CD4-positive, CD25-positive, alpha-beta regulatory T cell (primary cell): Measurements from ENCODE around the gene MAN2C1. TPM values are rescaled to one million over a fixed set of nuclear protein-coding genes. Genes with fewer than 3 reads are reported as not detected.
"Not testable (repeated sequence)": the region's sequence is repeated elsewhere in the genome, so short reads cannot be mapped to it uniquely, and the experiment has no call there.

Experiments
- ATAC-seq, 2 donors: fragments of 150-1000 bp; cut with Tn5 transposase; one replicate each; pipeline ENCODE4 v1.10.0; 2021; ENCODE audit warnings: low read depth in 2 of 2, moderate number of reproducible peaks in 2 of 2, moderate library complexity in 1 of 2
- DNase-seq, 3 donors: peaks; one replicate each; pipeline versions ENCODE4 v3.0.0 to v3.0.0-alpha.2; 2012 to 2022; ENCODE audit warnings: mixed read lengths in 1 of 3
- H3K27ac ChIP-seq: one replicate; pipeline ENCODE4 v1.7.0; 2013; ENCODE audit warnings: mild to moderate bottlenecking, low read length; ENCODE audit not compliant: insufficient read depth, poor library complexity, severe bottlenecking
- H3K27me3 ChIP-seq: one replicate; pipeline ENCODE4 v1.7.0; 2013; ENCODE audit warnings: low read length; ENCODE audit not compliant: control insufficient read depth, insufficient read depth
- H3K36me3 ChIP-seq: one replicate; pipeline ENCODE4 v1.7.0; 2013; ENCODE audit warnings: mild to moderate bottlenecking, low read length, moderate library complexity; ENCODE audit not compliant: control insufficient read depth, insufficient read depth
- H3K4me1 ChIP-seq: 2 replicates; pipeline ENCODE4 v1.7.0; 2013; ENCODE audit warnings: mild to moderate bottlenecking, low read length; ENCODE audit not compliant: insufficient read depth, control insufficient read depth, poor library complexity, severe bottlenecking
- H3K4me3 ChIP-seq: one replicate; pipeline ENCODE4 v1.7.0; 2013; ENCODE audit warnings: low read depth, mild to moderate bottlenecking, low read length, moderate library complexity
- H3K9me3 ChIP-seq, 2 experiments: 1 replicate in 1 of 2; 2 replicates in 1 of 2; pipeline ENCODE4 v1.7.0; 2013; ENCODE audit warnings: low read length in 2 of 2, mild to moderate bottlenecking in 1 of 2, moderate library complexity in 1 of 2; ENCODE audit not compliant: control insufficient read depth in 2 of 2
- H3K27ac Mint-ChIP-seq, 3 donors: one replicate each; pipeline ENCODE4 v1.8.0; 2020 to 2022; ENCODE audit warnings: mild to moderate bottlenecking in 3 of 3, mixed read lengths in 3 of 3, moderate library complexity in 2 of 3
- H3K27me3 Mint-ChIP-seq: one replicate; pipeline ENCODE4 v1.8.0; 2022; ENCODE audit warnings: mild to moderate bottlenecking, mixed read lengths
- H3K36me3 Mint-ChIP-seq: one replicate; pipeline ENCODE4 v1.8.0; 2020; ENCODE audit warnings: mixed read lengths
- H3K4me1 Mint-ChIP-seq, 4 donors: one replicate each; pipeline ENCODE4 v1.8.0; 2020 to 2022; ENCODE audit warnings: mixed read lengths in 4 of 4, mild to moderate bottlenecking in 1 of 4
- H3K4me3 Mint-ChIP-seq, 4 donors: one replicate each; pipeline ENCODE4 v1.8.0; 2020 to 2022; ENCODE audit warnings: mild to moderate bottlenecking in 4 of 4, mixed read lengths in 4 of 4, moderate library complexity in 3 of 4
- H3K9me3 Mint-ChIP-seq, 7 donors: one replicate each; pipeline ENCODE4 v1.8.0; 2020 to 2022; ENCODE audit warnings: mixed read lengths in 7 of 7, mild to moderate bottlenecking in 3 of 7, moderate library complexity in 2 of 7
- polyA plus RNA-seq, 4 donors: library from polyadenylated mRNA; unstranded; fragments of 300-500 nt; fragmentation: Illumina TruSeq; gene quantifications; one replicate each; pipeline ENCODE4 v1.2.3, GENCODE V29; 2021
- total RNA-seq: library from RNA; stranded (reverse); gene quantifications from one replicate; pipeline ENCODE4 v1.2.3, GENCODE V29; 2022

MAN2C1 gene
- total and polyA plus RNA-seq, 5 donors from 2014 or later = 21.4 to 353 (median 30.7) TPM

DNA sequence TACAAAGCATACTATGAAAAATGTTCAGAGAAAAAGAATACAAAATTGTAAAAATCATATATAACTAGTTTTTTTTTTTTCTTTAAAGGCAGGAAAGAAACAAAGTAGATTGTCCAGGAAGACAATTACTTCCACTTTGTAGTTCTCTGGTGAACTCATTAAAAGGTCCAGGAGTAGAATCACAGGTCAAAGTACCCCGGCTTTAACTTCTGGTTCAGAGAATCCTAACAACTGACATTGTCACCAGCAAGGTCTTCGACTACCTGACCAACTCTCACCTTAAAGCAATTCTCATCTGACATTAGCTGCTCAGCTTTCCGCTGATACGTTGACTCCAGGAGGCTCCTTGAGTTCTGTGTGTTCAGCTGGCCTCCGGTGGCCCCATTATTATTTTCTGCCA lies 15.6 kb upstream of the MAN2C1 start:
- peaks cover 87% of the 10 kb centered on the region for H3K36me3 ChIP-seq

DNA sequence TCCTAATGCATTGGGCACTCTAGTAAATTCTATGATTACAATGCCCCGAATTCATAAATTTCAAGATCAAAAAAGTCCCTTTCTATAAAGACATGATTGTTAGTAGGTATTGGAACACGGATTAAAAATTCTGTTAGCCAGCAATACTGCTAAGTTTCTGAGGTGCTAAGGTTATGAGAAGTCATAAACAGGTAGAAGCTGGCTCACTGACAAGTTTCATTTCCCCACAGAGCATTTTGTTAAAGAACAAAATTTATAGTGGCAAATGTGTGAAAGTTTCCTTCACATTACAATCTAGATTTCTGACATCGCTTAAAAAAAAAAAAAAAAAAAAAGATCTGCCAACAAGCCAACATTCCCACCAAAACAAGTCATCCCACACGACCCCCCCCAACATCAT lies 12.4 kb upstream of the MAN2C1 start:
- DNase-seq (no peak), ATAC-seq (no peak)
- Histone ChIP-seq H3K27me3 (no peaks in the 10 kb centered on the region), H3K27ac (no peak overlapping the region), H3K4me1 (no peaks in the 10 kb centered on the region), H3K36me3 (peaks cover 82% of the 10 kb centered on the region), H3K4me3 (no peak overlapping the region), H3K9me3 (no peaks in the 10 kb centered on the region)
- peaks cover 0 to 5% (median 0%) of the 10 kb centered on the region in 4 donors for H3K4me1 Mint-ChIP-seq
- peak overlapping the region in 1 of 3 donors; percentile 29 for H3K27ac Mint-ChIP-seq
- H3K27me3 Mint-ChIP-seq = no peaks in the 10 kb centered on the region
- H3K9me3 Mint-ChIP-seq = no peaks in the 10 kb centered on the region
- no peak overlapping the region for H3K4me3 Mint-ChIP-seq
- H3K36me3 Mint-ChIP-seq = peaks cover 41% of the 10 kb centered on the region

More for the DNA sequence above, 15.6 kb upstream of the MAN2C1 start:
- H3K4me1 Mint-ChIP-seq, H3K4me1 ChIP-seq, H3K9me3 Mint-ChIP-seq, H3K9me3 ChIP-seq, H3K4me3 ChIP-seq, H3K4me3 Mint-ChIP-seq, H3K27me3 ChIP-seq, H3K27ac ChIP-seq, DNase-seq, ATAC-seq, H3K27me3 Mint-ChIP-seq: not testable (repeated sequence)
- H3K36me3 Mint-ChIP-seq = peaks cover 30% of the 10 kb centered on the region
- H3K27ac Mint-ChIP-seq = peak overlapping the region in 1 of 3 donors; percentile 9

DNA sequence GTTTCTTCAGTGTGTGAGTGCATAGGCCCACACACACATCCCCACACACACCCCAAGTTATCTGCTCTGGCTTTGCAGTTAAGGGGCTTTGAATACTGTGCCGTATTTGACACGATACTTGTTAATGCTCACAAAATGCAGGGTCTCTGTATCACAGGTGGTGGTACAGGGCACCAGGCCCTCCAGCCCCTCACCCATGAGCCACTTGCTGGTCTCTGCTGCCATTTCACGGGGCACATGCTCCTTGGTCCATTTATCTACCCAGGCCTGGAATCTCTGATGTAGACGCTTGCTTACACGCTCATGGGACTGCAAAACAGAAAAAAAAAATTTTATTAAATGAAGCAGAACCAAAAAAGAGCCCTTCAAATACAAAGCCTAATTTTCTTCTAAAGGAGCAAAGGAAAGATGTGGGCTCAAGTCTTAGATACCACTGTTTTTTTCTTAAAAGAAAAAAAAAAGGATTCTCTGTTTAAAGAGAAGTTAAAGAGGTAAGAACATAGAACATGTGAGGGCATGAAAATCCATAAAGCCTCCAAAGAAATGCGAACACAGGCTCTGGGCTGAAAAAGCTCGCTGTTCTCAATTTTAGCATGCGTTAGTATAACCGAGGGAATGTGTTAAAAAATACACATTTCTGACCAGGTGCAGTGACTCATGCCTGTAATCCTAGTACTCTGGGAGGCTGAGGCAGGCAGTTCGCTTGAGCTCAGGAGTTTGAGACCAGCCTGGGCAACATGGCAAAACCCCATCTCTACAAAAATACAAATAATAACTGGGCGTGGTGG lies 3.7 kb upstream of the MAN2C1 start:
- ATAC-seq (no peak), DNase-seq (no peak)
- Histone ChIP-seq H3K27me3 (no peaks in the 10 kb centered on the region), H3K4me3 (no peak overlapping the region), H3K27ac (no peak overlapping the region), H3K9me3 (no peaks in the 10 kb centered on the region), H3K4me1 (peaks cover 17% of the 10 kb centered on the region), H3K36me3 (peaks cover 58% of the 10 kb centered on the region)
- peaks cover 9 to 31% (median 22%) of the 10 kb centered on the region in 4 donors for H3K4me1 Mint-ChIP-seq
- no peaks in the 10 kb centered on the region for H3K27me3 Mint-ChIP-seq
- no peaks in the 10 kb centered on the region for H3K9me3 Mint-ChIP-seq
- peaks cover 22% of the 10 kb centered on the region for H3K36me3 Mint-ChIP-seq
- no peak overlapping the region for H3K27ac Mint-ChIP-seq
- H3K4me3 Mint-ChIP-seq = no peak overlapping the region

DNA sequence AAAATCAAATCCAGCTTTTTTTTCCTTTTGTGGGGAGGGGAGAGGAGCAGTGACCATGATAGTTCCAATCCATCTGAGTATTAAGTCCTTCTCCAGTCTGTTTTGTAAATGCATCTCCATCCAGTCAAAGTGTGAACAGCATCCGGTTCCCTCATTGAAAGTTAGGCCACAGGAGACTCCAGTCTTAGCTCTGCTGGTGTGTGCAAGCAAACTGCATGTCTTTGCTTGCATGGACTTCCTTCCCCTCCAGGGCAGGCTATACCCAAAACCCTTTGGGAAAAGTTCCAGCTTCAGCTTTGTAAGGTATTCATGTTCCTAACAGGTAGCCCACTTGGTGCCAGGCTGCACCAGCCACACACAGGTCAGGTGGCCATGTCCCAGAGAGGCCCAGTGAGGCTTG lies 3.1 kb upstream of the MAN2C1 start:
- Histone ChIP-seq H3K27me3 (no peaks in the 10 kb centered on the region), H3K36me3 (peaks cover 59% of the 10 kb centered on the region), H3K9me3 (no peaks in the 10 kb centered on the region), H3K4me3 (no peak overlapping the region), H3K4me1 (peaks cover 22% of the 10 kb centered on the region), H3K27ac (no peak overlapping the region)
- Mint-ChIP-seq H3K4me1 (peaks cover 9 to 31% (median 26%) of the 10 kb centered on the region in 4 donors), H3K27me3 (no peaks in the 10 kb centered on the region), H3K4me3 (no peak overlapping the region), H3K9me3 (no peaks in the 10 kb centered on the region), H3K36me3 (peaks cover 19% of the 10 kb centered on the region), H3K27ac (no peak overlapping the region)
- DNase-seq = no peak
- ATAC-seq = no peak

DNA sequence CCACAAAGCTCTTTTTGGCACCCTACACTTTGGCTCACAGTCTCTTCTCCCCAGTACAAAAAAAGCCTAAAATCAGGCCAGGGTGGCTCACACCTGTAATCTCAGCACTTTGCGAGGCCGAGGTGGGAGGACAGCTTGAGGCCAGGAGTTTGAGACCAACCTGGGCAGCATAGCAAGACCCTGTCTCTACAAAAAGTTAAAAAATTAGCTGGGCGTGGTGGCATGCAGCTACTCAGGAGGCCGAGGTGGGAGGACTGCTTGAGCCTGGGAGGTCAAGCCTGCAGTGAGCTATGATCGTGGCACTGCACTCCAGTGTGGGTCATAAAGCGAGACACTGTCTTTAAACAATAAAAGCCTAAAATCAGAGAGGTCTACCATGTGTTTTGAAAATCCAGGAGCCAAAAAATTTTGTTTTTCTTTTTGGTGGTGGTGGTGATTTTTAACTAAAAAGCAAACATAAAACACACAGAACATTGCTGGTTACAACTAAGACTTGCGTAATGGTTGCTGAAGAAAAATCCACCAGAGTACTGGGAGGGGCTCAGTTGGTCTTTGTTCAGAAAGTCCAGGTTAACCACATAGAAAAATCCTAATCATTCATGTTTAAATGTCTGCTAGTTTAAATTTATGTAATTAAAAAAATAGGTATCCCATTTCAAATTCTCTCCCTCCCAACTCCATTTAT lies 1.6 kb upstream of the MAN2C1 start:
- H3K4me3 ChIP-seq = no peak overlapping the region
- H3K36me3 Mint-ChIP-seq = peaks cover 12% of the 10 kb centered on the region
- DNase-seq (no peak), ATAC-seq (no peak)
- peak overlapping the region in 2 of 3 donors; percentile 95 to 98 for H3K27ac Mint-ChIP-seq
- H3K27me3 ChIP-seq = no peaks in the 10 kb centered on the region
- H3K4me1 Mint-ChIP-seq = peaks cover 9 to 31% (median 26%) of the 10 kb centered on the region in 4 donors
- H3K9me3 Mint-ChIP-seq = no peaks in the 10 kb centered on the region
- no peaks in the 10 kb centered on the region for H3K27me3 Mint-ChIP-seq
- peak overlapping the region; percentile 16 for H3K27ac ChIP-seq
- H3K36me3 ChIP-seq = peaks cover 56% of the 10 kb centered on the region
- peaks cover 22% of the 10 kb centered on the region for H3K4me1 ChIP-seq
- H3K4me3 Mint-ChIP-seq = peak overlapping the region; percentile 32 to 94 (median 91)
- H3K9me3 ChIP-seq = no peaks in the 10 kb centered on the region

DNA sequence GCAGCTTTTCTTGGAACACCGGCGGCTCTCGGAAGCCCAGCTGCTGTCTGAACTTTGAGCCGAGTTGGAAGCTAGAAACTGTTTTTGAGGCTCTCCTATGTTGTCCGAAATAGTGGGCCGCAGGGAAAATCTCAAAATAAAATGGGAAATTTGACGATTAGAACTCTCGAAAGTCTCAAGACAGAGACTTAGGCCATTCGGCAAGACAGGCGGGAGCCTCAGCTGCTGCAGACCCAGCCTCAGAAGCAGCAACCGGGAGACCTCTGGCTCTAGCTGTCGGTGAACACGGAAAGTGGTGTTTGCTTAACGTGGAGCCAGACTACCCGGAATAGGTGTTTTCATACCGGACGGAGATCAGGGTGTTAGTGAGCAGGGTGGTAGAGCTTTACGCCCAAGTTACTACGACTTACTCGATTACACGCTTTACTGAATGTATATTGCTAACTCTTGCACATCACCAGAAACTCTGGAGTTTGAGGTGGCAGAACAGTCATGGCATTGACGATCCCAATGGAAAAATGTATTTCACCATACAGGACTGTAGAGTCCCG lies 357 bp upstream of the MAN2C1 start:
- H3K4me1 ChIP-seq = peaks cover 22% of the 10 kb centered on the region
- peak overlapping the region; percentile 96 for H3K27ac ChIP-seq
- no peaks in the 10 kb centered on the region for H3K9me3 ChIP-seq
- Mint-ChIP-seq H3K27ac (peak overlapping the region; percentile 95 to 98 (median 97)), H3K36me3 (peaks cover 13% of the 10 kb centered on the region), H3K9me3 (no peaks in the 10 kb centered on the region), H3K27me3 (no peaks in the 10 kb centered on the region), H3K4me3 (peak overlapping the region; percentile 91 to 98 (median 92)), H3K4me1 (peaks cover 9 to 27% (median 21%) of the 10 kb centered on the region in 4 donors)
- ATAC-seq (no peak), DNase-seq (peak in 2 of 3 donors; percentile 34 to 65)
- H3K36me3 ChIP-seq = peaks cover 57% of the 10 kb centered on the region
- no peaks in the 10 kb centered on the region for H3K27me3 ChIP-seq
- peak overlapping the region; percentile 88 for H3K4me3 ChIP-seq

DNA sequence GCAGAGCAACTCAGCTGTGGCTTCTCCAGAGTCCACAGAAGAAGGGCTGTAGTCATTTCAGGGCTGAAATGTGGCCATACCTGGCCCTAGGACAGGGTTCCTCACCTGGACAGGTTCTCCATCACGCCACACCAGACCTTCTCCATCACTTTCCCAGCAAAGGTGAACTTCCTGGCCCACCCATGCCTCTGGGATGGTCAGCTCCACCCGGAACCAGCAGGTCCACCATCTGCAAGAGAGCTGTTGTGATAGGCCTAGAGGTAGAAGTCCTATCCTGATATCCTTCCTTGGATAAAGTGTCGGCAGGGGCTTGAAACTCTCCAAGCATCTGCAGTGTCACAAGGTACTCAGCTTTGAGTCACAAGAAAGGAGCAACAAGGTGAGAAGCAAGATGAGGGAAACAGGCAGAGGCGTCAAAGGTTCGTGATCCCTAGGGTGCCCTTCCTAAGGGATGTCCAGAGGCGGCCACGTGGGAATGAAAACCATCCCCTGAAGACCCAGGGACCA lies 948 bp downstream of the MAN2C1 start:
- Histone ChIP-seq H3K4me1 (peaks cover 22% of the 10 kb centered on the region), H3K4me3 (peak overlapping the region; percentile 70), H3K27ac (peak overlapping the region; percentile 96), H3K36me3 (peaks cover 55% of the 10 kb centered on the region), H3K27me3 (no peaks in the 10 kb centered on the region), H3K9me3 (no peaks in the 10 kb centered on the region)
- DNase-seq (no peak), ATAC-seq (no peak)
- Mint-ChIP-seq H3K27ac (peak overlapping the region; percentile 84 to 95 (median 94)), H3K36me3 (peaks cover 13% of the 10 kb centered on the region), H3K27me3 (no peaks in the 10 kb centered on the region), H3K4me1 (peaks cover 9 to 24% (median 19%) of the 10 kb centered on the region in 4 donors), H3K9me3 (no peaks in the 10 kb centered on the region), H3K4me3 (peak overlapping the region; percentile 91 to 98 (median 92))
